SK-N-SH (cell line): ENCODE measurements around the gene NLRP4. TPM values are rescaled to one million over a fixed set of nuclear protein-coding genes. Genes with fewer than 3 reads are reported as not detected.

Source experiments
- CTCF ChIA-PET: fragments of 300-600, 350-600 bp; formaldehyde crosslinking; extraction: SDS; loops from one replicate; lab custom pipeline; 2021; lab: Yijun Ruan, JAX
- POLR2A ChIA-PET: fragments of 350-600 bp; sonication (Branson Sonifier 250); formaldehyde crosslinking; extraction: SDS; loops from one replicate; lab custom pipeline; 2020; ENCODE audit warnings: antibody characterized with exemption, inconsistent platforms; lab: Yijun Ruan, JAX
- DNase-seq: peaks from one replicate; pipeline ENCODE4 v3.0.0; 2012
- H2AFZ ChIP-seq: fragments of 200-600 bp; sonication (generic); 2 replicates; pipeline ENCODE4 v1.8.1; 2016; ENCODE audit warnings: antibody characterized with exemption, mild to moderate bottlenecking, low read depth
- H3F3A ChIP-seq: fragments of 200-600 bp; sonication (generic); replicated peaks from 2 replicates; pipeline ENCODE3; 2016; ENCODE audit warnings: antibody characterized with exemption, mild to moderate bottlenecking; ENCODE audit not compliant: insufficient read depth
- H3K27ac ChIP-seq, 2 experiments: fragments of 200-500 bp in 1 of 2; fragments of 200-600 bp in 1 of 2; sonication (Bioruptor generic) in 1 of 2; sonication (generic), shearing (Covaris generic) in 1 of 2; 2 replicates each; pipeline versions ENCODE4 v1.5.1 to v1.6.1; 2014 to 2016; ENCODE audit warnings: low read depth in 2 of 2, inconsistent platforms in 1 of 2, low read length in 1 of 2, mild to moderate bottlenecking in 1 of 2, mixed read lengths in 1 of 2
- H3K27me3 ChIP-seq: fragments of 200-600 bp; sonication (generic), shearing (Covaris generic); 2 replicates; pipeline ENCODE4 v1.6.1; 2016; ENCODE audit warnings: mixed run types; ENCODE audit not compliant: insufficient read depth
- H3K36me3 ChIP-seq, 2 experiments: fragments of 200-500 bp in 1 of 2; fragments of 200-600 bp in 1 of 2; sonication (Bioruptor generic) in 1 of 2; sonication (generic) in 1 of 2; replicated peaks in 1 of 2; 2 replicates each; pipeline versions ENCODE3 to v1.5.1; 2014 to 2016; ENCODE audit warnings: low read length in 1 of 2, mild to moderate bottlenecking in 1 of 2; ENCODE audit not compliant: insufficient read depth in 2 of 2, control insufficient read depth in 1 of 2
- H3K4me1 ChIP-seq, 2 experiments: fragments of 200-500 bp in 1 of 2; fragments of 200-600 bp in 1 of 2; sonication (Bioruptor generic) in 1 of 2; sonication (generic), shearing (Covaris generic) in 1 of 2; 2 replicates each; pipeline versions ENCODE4 v1.5.1 to v1.6.1; 2014 to 2016; ENCODE audit warnings: low read depth in 1 of 2, low read length in 1 of 2, mixed run types in 1 of 2; ENCODE audit not compliant: insufficient read depth in 2 of 2, control insufficient read depth in 1 of 2
- H3K4me2 ChIP-seq: fragments of 200-600 bp; sonication (generic), shearing (Covaris generic); 2 replicates; pipeline ENCODE4 v1.6.1; 2017; ENCODE audit warnings: mixed run types
- H3K4me3 ChIP-seq, 2 experiments: fragments of 200-500 bp in 1 of 2; fragments of 200-600 bp in 1 of 2; sonication (Bioruptor generic) in 1 of 2; sonication (generic), shearing (Covaris generic) in 1 of 2; 2 replicates each; pipeline versions ENCODE4 v1.5.1 to v1.8.1; 2014 to 2016; ENCODE audit warnings: low read depth in 2 of 2, inconsistent platforms in 1 of 2, low read length in 1 of 2, mild to moderate bottlenecking in 1 of 2, mixed read lengths in 1 of 2, moderate library complexity in 1 of 2
- H3K79me2 ChIP-seq: fragments of 200-600 bp; sonication (generic); 2 replicates; pipeline ENCODE4 v1.8.1; 2017; ENCODE audit warnings: mild to moderate bottlenecking; ENCODE audit not compliant: insufficient read depth
- H3K9ac ChIP-seq: fragments of 200-600 bp; sonication (generic); 2 replicates; pipeline ENCODE4 v1.6.1; 2017; ENCODE audit warnings: mixed run types
- H3K9me2 ChIP-seq: fragments of 200-600 bp; sonication (generic); 2 replicates; pipeline ENCODE4 v1.6.1; 2017; ENCODE audit warnings: mixed run types
- H3K9me3 ChIP-seq: fragments of 200-600 bp; sonication (generic); 2 replicates; pipeline ENCODE4 v1.6.1; 2017; ENCODE audit warnings: mixed run types, mild to moderate bottlenecking, moderate library complexity
- H4K20me1 ChIP-seq: fragments of 200-600 bp; sonication (generic); 2 replicates; pipeline ENCODE4 v1.6.1; 2017; ENCODE audit warnings: mild to moderate bottlenecking, mixed run types; ENCODE audit not compliant: insufficient read depth
- ELF1 ChIP-seq: IDR thresholded peaks from 2 replicates; pipeline ENCODE4 v1.4.0; 2012
- FOXJ3 ChIP-seq: sonication (generic); formaldehyde crosslinking; IDR thresholded peaks from 2 replicates; pipeline ENCODE4 v1.5.1; 2020; ENCODE audit warnings: mild to moderate bottlenecking, missing genetic modification reagents
- GABPA ChIP-seq: IDR thresholded peaks from 2 replicates; pipeline ENCODE4 v1.4.0; 2012; ENCODE audit warnings: low read depth, mild to moderate bottlenecking
- MXI1 ChIP-seq: IDR thresholded peaks from 2 replicates; pipeline ENCODE4 v1.6.1; 2012; ENCODE audit warnings: mild to moderate bottlenecking, low read depth, low read length, improper control_type of control experiment
- NFIC ChIP-seq: IDR thresholded peaks from 2 replicates; pipeline ENCODE4 v1.4.0; 2012; ENCODE audit warnings: borderline replicate concordance
- REST ChIP-seq: IDR thresholded peaks from 2 replicates; pipeline ENCODE4 v1.6.1; 2012; ENCODE audit warnings: mild to moderate bottlenecking, low read depth, low read length, moderate library complexity
- SMC3 ChIP-seq: IDR thresholded peaks from 2 replicates; pipeline ENCODE4 v1.6.1; 2012; ENCODE audit warnings: low read depth, low read length, improper control_type of control experiment
- TEAD4 ChIP-seq: IDR thresholded peaks from 2 replicates; pipeline ENCODE4 v1.4.0; 2012; ENCODE audit warnings: mild to moderate bottlenecking, borderline replicate concordance; ENCODE audit not compliant: insufficient read depth
- YY1 ChIP-seq: IDR thresholded peaks from 2 replicates; pipeline ENCODE4 v1.4.0; 2012; ENCODE audit warnings: low read depth, mild to moderate bottlenecking
- WGBS: methylation state at CpG from one replicate; pipeline ENCODE4 v1.1.6; 2017; ENCODE audit warnings: low lambda C conversion rate; 5-methylcytosine and 5-hydroxymethylcytosine counted together
- polyA plus RNA-seq, 3 experiments: library from polyadenylated mRNA; depleted of rRNA; stranded (reverse); fragments of >200 nt; gene quantifications; 2 replicates each; pipeline ENCODE4 v1.2.3, GENCODE V29; 2012
- TF ChIP-seq, protein P1 (sequence below): fragments of 200-600 bp; sonication (generic); IDR thresholded peaks from 2 replicates; pipeline ENCODE4 v1.6.1; 2017; ENCODE audit warnings: antibody characterized with exemption, mild to moderate bottlenecking, moderate library complexity
- TF ChIP-seq, protein P2 (sequence below): IDR thresholded peaks from 2 replicates; pipeline ENCODE4; 2012

NLRP4 gene
- polyA plus RNA-seq, 1 of the 3 experiments (the other 2 are of a cell fraction), result 0.02 TPM

DNA sequence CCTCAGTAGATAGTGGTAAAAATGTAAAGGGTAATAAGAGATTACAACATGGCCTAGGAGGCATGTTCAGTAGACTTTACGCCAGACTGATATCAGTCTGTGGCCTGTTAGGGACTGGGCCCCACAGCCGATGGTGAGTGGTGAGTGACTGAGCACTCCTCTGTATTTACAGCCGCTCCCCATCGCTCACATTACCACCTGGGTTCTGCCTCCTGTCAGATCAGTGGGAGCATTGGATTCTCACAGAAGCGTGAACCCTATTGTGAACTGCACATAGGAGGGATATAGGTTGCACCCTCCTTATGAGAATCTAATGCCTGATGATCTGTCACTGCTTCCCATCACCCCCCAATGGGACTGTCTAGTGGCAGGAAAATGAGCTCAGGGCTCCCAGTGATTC, 22.4 kb upstream of the NLRP4 start:
- Histone ChIP-seq H3K4me2 (no peak overlapping the region), H3F3A (no peaks in the 10 kb centered on the region), H3K27me3 (no peaks in the 10 kb centered on the region; the same call in 1 of the 2 replicates), H4K20me1 (no peaks in the 10 kb centered on the region), H3K9ac (no peak overlapping the region), H3K27ac (no peak overlapping the region), H3K36me3 (no peaks in the 10 kb centered on the region), H3K9me3 (no peaks in the 10 kb centered on the region), H3K9me2 (no peaks in the 10 kb centered on the region), H2AFZ (no peak overlapping the region), H3K79me2 (no peaks in the 10 kb centered on the region), H3K4me1 (no peaks in the 10 kb centered on the region; a peak in 1 of 4 replicates), H3K4me3 (no peak overlapping the region)
- POLR2A ChIA-PET, result no interaction called here
- DNase-seq, result no peak
- CTCF ChIA-PET, result no interaction called here
- TF ChIP-seq, protein P1, sequence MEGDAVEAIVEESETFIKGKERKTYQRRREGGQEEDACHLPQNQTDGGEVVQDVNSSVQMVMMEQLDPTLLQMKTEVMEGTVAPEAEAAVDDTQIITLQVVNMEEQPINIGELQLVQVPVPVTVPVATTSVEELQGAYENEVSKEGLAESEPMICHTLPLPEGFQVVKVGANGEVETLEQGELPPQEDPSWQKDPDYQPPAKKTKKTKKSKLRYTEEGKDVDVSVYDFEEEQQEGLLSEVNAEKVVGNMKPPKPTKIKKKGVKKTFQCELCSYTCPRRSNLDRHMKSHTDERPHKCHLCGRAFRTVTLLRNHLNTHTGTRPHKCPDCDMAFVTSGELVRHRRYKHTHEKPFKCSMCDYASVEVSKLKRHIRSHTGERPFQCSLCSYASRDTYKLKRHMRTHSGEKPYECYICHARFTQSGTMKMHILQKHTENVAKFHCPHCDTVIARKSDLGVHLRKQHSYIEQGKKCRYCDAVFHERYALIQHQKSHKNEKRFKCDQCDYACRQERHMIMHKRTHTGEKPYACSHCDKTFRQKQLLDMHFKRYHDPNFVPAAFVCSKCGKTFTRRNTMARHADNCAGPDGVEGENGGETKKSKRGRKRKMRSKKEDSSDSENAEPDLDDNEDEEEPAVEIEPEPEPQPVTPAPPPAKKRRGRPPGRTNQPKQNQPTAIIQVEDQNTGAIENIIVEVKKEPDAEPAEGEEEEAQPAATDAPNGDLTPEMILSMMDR, result no peak
- 0% methylated on average over 5 of the region's 5 CpGs for WGBS

- no peak overlapping the region for H3K4me3 ChIP-seq
- ChIA-PET POLR2A (no interaction called here), CTCF (interaction anchor here (0.6 to 1.1 kb wide), 3 partner anchors 17 to 873 kb away, joined by 3 to 4 read pairs (median 3); partner anchors contain the start of gene NLRP7)
- H3F3A ChIP-seq, result no peaks in the 10 kb centered on the region
- H3K27ac ChIP-seq, result no peak overlapping the region
- peaks cover 6% of the 10 kb centered on the region; the same call in 1 of the 2 replicates for H3K27me3 ChIP-seq
- H3K36me3 ChIP-seq, result no peaks in the 10 kb centered on the region
- TF ChIP-seq SMC3 (no peak), TEAD4 (no peak), MXI1 (no peak), YY1 (no peak), FOXJ3 (no peak), ELF1 (no peak)
- H2AFZ ChIP-seq, result no peak overlapping the region
- no peaks in the 10 kb centered on the region for H4K20me1 ChIP-seq
- H3K4me1 ChIP-seq, result no peaks in the 10 kb centered on the region
- no peaks in the 10 kb centered on the region for H3K9me3 ChIP-seq
- H3K9ac ChIP-seq, result no peak overlapping the region
- WGBS, result 2% methylated on average over 3 of the region's 3 CpGs
- no peak overlapping the region for H3K4me2 ChIP-seq
- no peaks in the 10 kb centered on the region for H3K9me2 ChIP-seq
- no peaks in the 10 kb centered on the region for H3K79me2 ChIP-seq
- no peak for DNase-seq
Observed at GRCh38 chr19:55820037-55820436, 16.3 kb upstream of the NLRP4 start.

- WGBS, result 3% methylated on average over 5 of the region's 5 CpGs
- no peaks in the 10 kb centered on the region for H3K9me3 ChIP-seq
- no peak overlapping the region for H3K4me3 ChIP-seq
- H3K4me1 ChIP-seq, result no peaks in the 10 kb centered on the region
- ChIA-PET CTCF (interaction anchor here (0.6 kb wide), 1 partner anchor 9 kb away, joined by 3 read pairs; no protein-coding TSS in a partner anchor), POLR2A (no interaction called here)
- H4K20me1 ChIP-seq, result no peaks in the 10 kb centered on the region
- H3K4me2 ChIP-seq, result no peak overlapping the region
- TF ChIP-seq NFIC (no peak), GABPA (no peak), TEAD4 (no peak), REST (no peak), ELF1 (no peak)
- TF ChIP-seq, protein P2, sequence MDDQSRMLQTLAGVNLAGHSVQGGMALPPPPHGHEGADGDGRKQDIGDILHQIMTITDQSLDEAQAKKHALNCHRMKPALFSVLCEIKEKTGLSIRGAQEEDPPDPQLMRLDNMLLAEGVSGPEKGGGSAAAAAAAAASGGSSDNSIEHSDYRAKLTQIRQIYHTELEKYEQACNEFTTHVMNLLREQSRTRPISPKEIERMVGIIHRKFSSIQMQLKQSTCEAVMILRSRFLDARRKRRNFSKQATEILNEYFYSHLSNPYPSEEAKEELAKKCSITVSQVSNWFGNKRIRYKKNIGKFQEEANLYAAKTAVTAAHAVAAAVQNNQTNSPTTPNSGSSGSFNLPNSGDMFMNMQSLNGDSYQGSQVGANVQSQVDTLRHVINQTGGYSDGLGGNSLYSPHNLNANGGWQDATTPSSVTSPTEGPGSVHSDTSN, result no peak
- H3K27ac ChIP-seq, result no peak overlapping the region
- DNase-seq, result no peak
- no peak overlapping the region for H2AFZ ChIP-seq
- H3K36me3 ChIP-seq, result no peaks in the 10 kb centered on the region
- H3K79me2 ChIP-seq, result no peaks in the 10 kb centered on the region
- H3K9ac ChIP-seq, result no peak overlapping the region
- 0 out of 2 replicates have a peak, but pooled peaks cover 6% of the 10 kb centered on the region for H3K27me3 ChIP-seq
- no peaks in the 10 kb centered on the region for H3K9me2 ChIP-seq
- no peaks in the 10 kb centered on the region for H3F3A ChIP-seq
Observed at GRCh38 chr19:55830656-55831055, 5.7 kb upstream of the NLRP4 start.
